Fibroblast of the conjunctiva (primary cell): Measurements from ENCODE around the gene MCF2L.

ENCODE experiments used
- DNase-seq: peaks from one replicate; pipeline ENCODE4 v3.0.0-alpha.2; 2010; ENCODE audit warnings: low read depth

MCF2L gene

GRCh38 chr13:113033054-113033850, 64.2 kb downstream of the MCF2L start:
- no peak for DNase-seq

DNA sequence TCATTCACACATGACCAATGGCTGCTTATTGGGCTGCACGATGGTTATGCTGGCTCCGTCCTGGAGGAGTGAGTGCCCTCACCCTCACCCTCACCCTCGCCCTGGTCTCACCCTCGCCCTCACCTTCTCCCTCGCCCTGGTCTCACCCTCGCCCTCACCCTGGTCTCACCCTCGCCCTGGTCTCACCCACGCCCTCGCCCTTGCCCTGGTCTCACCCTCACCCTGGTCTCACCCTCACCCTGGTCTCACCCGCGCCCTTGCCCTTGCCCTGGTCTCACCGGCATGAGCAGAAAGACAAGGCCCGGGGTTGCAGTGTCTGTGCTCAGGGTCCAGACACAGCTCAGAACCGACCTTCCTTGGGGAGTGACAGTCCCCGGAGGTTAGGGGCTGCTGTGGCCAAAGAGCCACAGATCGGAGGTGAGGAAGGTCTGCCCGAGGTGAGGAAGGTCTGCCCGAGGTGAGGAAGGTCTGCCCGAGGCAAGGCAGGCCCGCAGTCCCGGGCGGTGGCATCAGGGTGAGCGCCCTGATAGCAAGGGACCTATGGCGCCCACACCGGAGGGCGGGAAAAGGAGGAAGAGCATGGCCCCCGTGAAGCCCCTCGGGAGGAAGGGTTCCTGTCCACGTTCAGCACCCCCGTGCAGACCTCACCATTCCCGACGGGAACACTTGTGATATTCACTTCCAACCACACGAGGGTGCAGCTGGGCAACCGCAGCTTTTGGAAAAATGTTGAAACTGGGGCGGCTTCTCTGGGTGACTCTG, 65.6 kb downstream of the MCF2L start:
- DNase-seq = peak; percentile 32

- DNase-seq = no peak
Measured at GRCh38 chr13:113035213-113035800, 66.3 kb downstream of the MCF2L start.

GRCh38 chr13:113036401-113036800, 67.4 kb downstream of the MCF2L start:
- no peak for DNase-seq

GRCh38 chr13:113040031-113040430, 71.0 kb downstream of the MCF2L start:
- DNase-seq = no peak

GRCh38 chr13:113040597-113041292, 71.7 kb downstream of the MCF2L start:
- no peak for DNase-seq

GRCh38 chr13:113041293-113041690, 72.3 kb downstream of the MCF2L start:
- no peak for DNase-seq

DNA sequence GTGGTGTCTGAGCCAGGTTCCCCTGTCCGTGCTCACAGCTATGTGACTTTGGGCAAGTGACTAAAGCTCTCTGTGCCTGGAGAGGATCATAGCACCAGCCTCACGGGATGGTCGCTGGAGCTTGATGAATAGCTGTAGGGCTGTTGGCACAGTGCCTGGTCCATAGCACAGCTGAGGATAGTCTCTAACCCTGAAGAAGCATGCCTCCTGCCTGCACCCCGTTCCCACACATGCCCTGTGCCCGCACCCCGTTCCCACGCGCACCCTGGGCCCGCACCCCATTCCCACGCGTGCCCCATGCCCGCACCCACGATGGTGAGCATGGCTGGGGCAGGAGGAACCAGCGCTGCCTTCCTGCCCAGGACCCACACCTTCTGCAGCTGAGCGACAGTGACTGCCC, 72.9 kb downstream of the MCF2L start:
- no peak for DNase-seq

- DNase-seq = no peak
Measured at GRCh38 chr13:113042456-113042855, 73.4 kb downstream of the MCF2L start.

- DNase-seq = no peak
Measured at GRCh38 chr13:113043001-113043630, 74.1 kb downstream of the MCF2L start.

- DNase-seq = no peak
Measured at GRCh38 chr13:113043931-113044330, 74.9 kb downstream of the MCF2L start.

DNA sequence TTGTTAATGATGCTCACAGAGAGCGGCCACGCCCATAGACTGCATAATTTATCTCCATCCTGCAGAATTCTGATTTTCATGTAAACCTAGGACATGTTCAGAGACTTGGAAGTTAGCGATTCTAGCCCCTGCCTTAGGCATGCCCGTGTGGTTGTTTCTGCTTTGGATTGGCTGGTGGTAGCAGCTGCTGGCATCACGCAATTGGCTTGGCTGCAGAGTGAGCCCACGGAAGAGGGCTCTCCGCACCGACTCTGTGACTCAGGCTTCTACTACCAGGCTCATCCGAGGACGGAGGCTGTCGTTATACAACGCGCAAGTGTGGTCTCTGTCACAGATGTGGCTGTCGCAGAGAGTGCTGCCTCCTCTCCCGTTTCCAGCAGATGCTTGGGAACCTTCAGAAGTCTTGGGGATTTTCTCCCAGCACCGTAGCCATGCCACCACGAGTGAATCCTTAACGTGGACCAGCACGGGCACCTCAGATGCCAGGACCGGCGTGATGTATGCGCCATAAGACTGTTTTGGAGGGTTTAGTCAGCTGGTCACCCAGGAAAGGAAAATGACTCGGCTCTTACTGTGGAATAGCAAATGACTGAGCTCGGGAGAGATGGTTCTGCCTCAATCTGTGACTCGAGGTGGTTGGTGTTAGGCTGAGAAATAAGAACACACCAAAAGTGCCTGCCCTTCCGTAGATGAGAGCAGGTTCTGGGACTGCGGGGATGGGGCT, 75.5 kb downstream of the MCF2L start:
- DNase-seq = no peak

GRCh38 chr13:113045251-113046127, 76.5 kb downstream of the MCF2L start:
- DNase-seq = no peak

DNA sequence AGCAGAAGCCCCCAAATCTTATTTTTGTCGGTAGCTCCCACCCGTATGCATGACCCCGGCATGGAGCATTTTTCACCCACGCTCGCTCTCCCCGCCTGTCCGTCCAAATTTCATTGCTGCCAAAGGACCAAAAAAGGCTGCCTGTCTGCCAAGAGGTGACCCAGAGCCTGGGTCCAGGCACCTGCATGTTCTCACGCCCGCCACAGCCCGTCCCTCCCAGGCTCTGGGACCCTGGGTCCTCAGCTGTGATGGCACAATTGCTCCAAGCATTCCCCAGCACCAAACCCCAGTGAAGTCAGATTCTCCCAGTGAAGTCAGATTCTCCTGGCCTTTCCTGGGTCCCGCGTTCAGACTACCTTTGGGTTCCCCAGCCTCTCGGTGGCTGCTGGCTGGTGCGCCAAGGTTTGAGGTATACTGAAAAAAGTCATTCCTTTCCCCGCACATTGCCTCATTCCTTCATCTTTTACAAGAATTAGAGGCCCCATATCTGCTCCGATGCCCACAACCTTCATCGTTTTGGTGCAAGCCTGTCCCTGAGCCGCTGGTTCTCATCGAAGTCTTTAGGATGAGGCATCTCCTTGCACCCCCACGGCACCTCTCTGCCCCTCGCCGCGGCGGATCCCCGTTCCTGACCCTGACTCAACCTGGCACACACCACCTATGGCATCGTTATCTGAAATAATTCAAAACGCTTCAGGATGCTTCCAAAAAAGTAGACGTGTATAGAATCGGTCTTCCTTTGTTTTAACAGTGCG, 77.3 kb downstream of the MCF2L start:
- DNase-seq = no peak

- DNase-seq = no peak
Measured at GRCh38 chr13:113046883-113047244, 77.8 kb downstream of the MCF2L start.

DNA sequence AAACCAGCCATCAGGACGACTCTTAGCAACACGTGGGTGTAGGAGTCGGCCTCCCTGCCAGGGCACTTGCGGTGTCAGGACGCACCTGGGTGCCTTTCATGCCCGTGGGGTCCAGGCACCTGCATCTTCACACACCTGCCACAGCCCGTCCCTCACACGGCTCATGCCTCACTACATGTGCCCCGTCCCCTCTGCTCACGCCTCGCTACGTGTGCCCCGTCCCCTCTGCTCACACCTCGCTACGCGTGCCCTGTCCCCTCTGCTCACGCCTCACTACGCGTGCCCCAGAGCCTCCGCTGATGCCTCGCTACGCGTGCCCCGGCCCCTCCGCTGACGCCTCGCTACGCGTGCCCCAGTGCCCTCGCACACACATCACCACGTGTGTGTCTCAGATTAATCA, 78.6 kb downstream of the MCF2L start:
- no peak for DNase-seq

DNA sequence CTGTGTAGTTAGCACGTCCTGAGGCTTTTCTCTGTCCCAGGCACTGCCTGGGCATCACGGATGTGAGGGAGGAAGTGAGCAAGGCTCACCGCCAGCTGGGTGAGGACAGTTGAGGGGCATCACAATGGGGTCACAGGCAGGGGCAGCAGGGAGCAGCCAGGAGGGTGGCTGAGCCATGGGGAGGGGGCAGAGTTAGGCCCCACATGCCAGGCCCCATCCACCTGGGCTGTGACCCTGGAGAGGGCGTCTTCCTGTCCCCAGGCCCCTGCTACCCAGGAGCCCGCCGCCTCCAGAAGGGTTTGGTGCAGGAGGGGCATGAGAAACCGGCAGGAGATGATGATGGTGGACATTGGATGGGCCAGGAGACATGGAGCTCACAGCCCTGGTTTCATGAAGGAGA, 79.8 kb downstream of the MCF2L start:
- no peak for DNase-seq

- DNase-seq = no peak
Measured at GRCh38 chr13:113049521-113049941, 80.5 kb downstream of the MCF2L start.

- DNase-seq = no peak
Measured at GRCh38 chr13:113049981-113050380, 81.0 kb downstream of the MCF2L start.
